ENCODE results near the gene GDI1. TPM values are rescaled to one million over a fixed set of nuclear protein-coding genes. Genes with fewer than 3 reads are reported as not detected.

The GDI1 gene
- total RNA-seq, 1 donor from 2014 or later = 210 TPM

DNA sequence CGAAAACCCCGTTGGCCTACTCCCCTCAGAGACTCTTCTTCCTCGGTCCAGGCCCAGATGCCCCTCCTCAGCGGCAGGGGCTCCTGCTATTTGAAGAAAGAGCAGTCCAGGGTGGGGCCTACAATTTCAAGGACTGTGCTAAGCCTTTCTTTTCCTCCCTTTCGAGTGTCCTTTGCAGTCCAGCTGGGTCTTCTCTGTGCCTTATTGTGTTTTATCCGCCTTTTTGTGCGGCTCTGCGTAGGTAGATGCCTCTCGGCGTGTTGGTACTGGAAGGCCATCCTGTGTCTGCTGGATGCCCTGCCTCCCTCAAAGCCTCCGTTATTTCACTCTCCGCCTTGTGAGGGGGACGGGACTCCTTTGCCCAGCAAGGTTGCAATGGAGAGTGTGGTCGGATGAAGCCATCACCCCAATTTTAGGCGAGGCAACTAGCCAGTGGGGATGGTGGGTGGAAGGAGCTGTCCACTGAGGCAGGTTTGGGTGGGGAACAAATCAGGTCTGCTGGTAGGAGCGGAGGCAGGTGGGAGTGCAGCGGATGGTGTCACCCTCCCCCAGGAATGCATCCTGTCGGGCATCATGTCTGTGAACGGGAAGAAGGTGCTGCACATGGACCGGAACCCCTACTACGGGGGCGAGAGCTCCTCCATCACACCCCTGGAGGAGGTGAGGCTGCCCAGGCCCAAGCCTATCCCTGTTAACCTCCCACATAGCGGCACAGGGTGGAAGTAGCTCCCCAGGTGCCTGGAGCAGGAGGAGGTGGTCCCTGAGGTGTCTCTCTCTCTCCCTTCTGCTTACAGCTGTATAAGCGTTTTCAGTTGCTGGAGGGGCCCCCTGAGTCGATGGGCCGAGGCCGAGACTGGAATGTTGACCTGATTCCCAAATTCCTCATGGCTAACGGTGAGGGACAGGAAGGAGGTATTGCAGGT is 1.3 kb downstream of the GDI1 start:
- Mint-ChIP-seq H3K27me3 (ENCODE audit: low read depth) (no peaks in the 10 kb centered on the region), H3K36me3 (ENCODE audit: low read depth) (peaks cover 7% of the 10 kb centered on the region), H3K9me3 (no peaks in the 10 kb centered on the region), H3K27ac (ENCODE audit: unreplicated experiment) (peak overlapping the region; percentile 92), H3K4me3 (peak overlapping the region; percentile 95), H3K4me1 (peaks cover 15% of the 10 kb centered on the region)
- no peak for DNase-seq (ENCODE audit: low read depth, low spot score)
- TF ChIP-seq, protein P1, sequence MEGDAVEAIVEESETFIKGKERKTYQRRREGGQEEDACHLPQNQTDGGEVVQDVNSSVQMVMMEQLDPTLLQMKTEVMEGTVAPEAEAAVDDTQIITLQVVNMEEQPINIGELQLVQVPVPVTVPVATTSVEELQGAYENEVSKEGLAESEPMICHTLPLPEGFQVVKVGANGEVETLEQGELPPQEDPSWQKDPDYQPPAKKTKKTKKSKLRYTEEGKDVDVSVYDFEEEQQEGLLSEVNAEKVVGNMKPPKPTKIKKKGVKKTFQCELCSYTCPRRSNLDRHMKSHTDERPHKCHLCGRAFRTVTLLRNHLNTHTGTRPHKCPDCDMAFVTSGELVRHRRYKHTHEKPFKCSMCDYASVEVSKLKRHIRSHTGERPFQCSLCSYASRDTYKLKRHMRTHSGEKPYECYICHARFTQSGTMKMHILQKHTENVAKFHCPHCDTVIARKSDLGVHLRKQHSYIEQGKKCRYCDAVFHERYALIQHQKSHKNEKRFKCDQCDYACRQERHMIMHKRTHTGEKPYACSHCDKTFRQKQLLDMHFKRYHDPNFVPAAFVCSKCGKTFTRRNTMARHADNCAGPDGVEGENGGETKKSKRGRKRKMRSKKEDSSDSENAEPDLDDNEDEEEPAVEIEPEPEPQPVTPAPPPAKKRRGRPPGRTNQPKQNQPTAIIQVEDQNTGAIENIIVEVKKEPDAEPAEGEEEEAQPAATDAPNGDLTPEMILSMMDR (conservative IDR thresholded peaks at IDR 0.05) = no peak

DNA sequence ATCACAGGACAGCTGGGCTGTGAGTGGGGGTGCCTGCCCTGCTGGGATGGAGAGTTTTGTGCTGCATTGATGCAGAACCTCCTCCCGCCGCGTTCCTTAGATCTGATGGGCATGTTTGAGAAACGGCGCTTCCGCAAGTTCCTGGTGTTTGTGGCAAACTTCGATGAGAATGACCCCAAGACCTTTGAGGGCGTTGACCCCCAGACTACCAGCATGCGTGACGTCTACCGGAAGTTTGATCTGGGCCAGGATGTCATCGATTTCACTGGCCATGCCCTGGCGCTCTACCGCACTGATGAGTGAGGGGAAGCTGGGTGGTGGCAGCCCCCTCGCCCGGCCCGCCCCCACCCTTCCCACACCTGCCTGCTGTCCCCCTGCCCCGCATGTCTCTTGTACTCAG is 2.9 kb downstream of the GDI1 start:
- Mint-ChIP-seq H3K36me3 (ENCODE audit: low read depth) (peaks cover 3% of the 10 kb centered on the region), H3K4me3 (peak overlapping the region; percentile 49)

DNA sequence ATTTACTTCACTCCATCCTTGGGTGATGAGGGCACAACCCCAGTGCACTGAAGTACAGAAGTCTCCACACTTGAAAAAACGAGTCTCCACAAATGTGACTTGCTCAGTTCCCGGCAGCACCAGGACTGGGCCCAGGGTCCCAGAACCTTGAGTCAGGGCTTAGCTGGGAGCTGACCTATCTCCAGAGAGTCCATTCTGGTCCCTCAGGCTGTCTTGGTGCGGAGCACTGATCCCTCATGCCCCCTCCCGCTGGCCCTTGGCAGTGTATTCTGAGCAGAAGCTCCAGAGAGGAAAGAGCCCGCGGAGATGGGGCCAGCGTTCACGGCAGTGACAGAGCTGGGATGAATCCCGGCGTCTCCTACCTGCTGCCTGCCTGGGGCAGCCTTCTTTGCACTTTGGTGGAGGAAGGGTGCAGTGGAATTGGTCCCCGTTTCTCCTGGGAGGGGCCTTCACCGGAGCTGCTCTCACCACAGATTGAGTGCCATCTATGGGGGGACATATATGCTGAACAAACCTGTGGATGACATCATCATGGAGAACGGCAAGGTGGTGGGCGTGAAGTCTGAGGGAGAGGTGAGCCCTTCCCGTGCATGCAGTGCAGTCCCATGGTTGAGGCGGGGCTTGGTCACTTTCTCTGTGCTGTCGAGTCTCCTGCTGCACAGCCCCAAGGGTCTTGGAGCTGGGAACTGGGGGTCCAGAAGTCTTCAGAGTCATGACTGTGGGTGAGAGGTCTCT is 3.8 kb downstream of the GDI1 start:
- H3K9me3 Mint-ChIP-seq = no peaks in the 10 kb centered on the region
- TF ChIP-seq, protein P1 (conservative IDR thresholded peaks at IDR 0.05) = no peak
- H3K27me3 Mint-ChIP-seq (ENCODE audit: low read depth) = no peaks in the 10 kb centered on the region
- peak overlapping the region; percentile 23 for H3K4me3 Mint-ChIP-seq
- no peak overlapping the region for H3K27ac Mint-ChIP-seq (ENCODE audit: unreplicated experiment)
- DNase-seq (ENCODE audit: low read depth, low spot score) = no peak
- H3K36me3 Mint-ChIP-seq (ENCODE audit: low read depth) = peaks cover 3% of the 10 kb centered on the region
- H3K4me1 Mint-ChIP-seq = peaks cover 18% of the 10 kb centered on the region

More for the DNA sequence above, 2.9 kb downstream of the GDI1 start:
- Mint-ChIP-seq H3K9me3 (no peaks in the 10 kb centered on the region), H3K27me3 (ENCODE audit: low read depth) (no peaks in the 10 kb centered on the region), H3K27ac (ENCODE audit: unreplicated experiment) (no peak overlapping the region), H3K4me1 (peaks cover 19% of the 10 kb centered on the region)
- DNase-seq (ENCODE audit: low read depth, low spot score) = no peak
- TF ChIP-seq, protein P1 (conservative IDR thresholded peaks at IDR 0.05) = no peak

DNA sequence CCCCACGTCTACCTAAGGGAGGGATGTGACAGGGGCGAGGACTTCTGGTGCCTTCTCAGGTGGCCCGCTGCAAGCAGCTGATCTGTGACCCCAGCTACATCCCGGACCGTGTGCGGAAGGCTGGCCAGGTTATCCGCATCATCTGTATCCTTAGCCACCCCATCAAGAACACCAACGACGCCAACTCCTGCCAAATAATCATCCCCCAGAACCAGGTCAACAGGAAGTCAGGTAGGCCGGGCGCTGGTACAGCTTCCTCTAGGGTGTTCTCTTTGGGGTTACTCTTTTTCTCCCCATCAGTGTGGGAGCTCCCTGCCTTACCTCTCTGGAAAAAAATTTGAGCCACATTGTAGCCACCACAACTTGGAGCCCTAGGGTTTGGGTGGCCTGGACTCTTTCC is 4.6 kb downstream of the GDI1 start:
- Mint-ChIP-seq H3K27ac (ENCODE audit: unreplicated experiment) (no peak overlapping the region), H3K4me3 (peak overlapping the region; percentile 83), H3K27me3 (ENCODE audit: low read depth) (no peaks in the 10 kb centered on the region), H3K9me3 (no peaks in the 10 kb centered on the region), H3K36me3 (ENCODE audit: low read depth) (peaks cover 3% of the 10 kb centered on the region), H3K4me1 (peaks cover 12% of the 10 kb centered on the region)
- TF ChIP-seq, protein P1 (conservative IDR thresholded peaks at IDR 0.05) = no peak
- DNase-seq (ENCODE audit: low read depth, low spot score) = no peak

DNA sequence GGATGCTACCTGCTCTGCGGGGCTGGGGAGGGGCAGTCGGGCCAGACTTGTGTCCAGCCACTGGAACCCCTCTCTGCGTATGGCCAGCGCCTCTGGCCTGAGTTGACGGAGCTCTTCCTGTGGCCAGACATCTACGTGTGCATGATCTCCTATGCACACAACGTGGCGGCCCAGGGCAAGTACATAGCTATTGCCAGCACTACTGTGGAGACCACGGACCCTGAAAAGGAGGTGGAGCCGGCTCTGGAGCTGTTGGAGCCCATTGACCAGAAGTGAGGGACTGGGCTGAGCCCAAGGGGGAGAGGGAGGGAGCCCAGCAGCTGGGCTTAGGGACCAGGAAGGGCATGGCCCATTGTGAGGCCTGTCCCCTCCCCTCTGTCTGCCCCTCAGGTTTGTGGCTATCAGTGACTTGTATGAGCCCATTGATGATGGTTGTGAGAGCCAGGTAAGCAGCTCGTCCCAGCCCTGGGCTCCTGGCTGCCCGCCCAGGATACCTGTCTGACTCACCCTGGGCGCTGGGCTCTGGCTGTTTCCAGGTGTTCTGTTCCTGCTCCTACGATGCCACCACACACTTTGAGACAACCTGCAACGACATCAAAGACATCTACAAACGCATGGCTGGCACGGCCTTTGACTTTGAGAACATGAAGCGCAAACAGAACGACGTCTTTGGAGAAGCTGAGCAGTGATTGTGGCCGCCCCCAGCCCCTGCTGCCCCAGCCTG is 5.2 kb downstream of the GDI1 start:
- no peak for DNase-seq (ENCODE audit: low read depth, low spot score)
- Mint-ChIP-seq H3K36me3 (ENCODE audit: low read depth) (peaks cover 3% of the 10 kb centered on the region), H3K27me3 (ENCODE audit: low read depth) (no peaks in the 10 kb centered on the region), H3K9me3 (no peaks in the 10 kb centered on the region), H3K4me1 (peaks cover 12% of the 10 kb centered on the region), H3K27ac (ENCODE audit: unreplicated experiment) (no peak overlapping the region), H3K4me3 (peak overlapping the region; percentile 83)
- TF ChIP-seq, protein P1 (conservative IDR thresholded peaks at IDR 0.05) = no peak

Measured in neural crest cell (in vitro differentiated cells).